ENCODE measurements around the gene H2BK1.

Gene H2BK1

GRCh38 chr7:151240942-151241754, 30.9 kb upstream of the H2BK1 start:
- Histone ChIP-seq H3K27me3 (ENCODE audit: insufficient read depth, low read depth) (peaks cover 25% of the 10 kb centered on the region), H4K20me1 (ENCODE audit: insufficient read depth) (no peaks in the 10 kb centered on the region), H3K4me1 (ENCODE audit: low read depth, poor library complexity, severe bottlenecking) (peaks cover 24% of the 10 kb centered on the region), H3K79me2 (ENCODE audit: insufficient read depth, low read depth) (no peaks in the 10 kb centered on the region; the same call in 1 of the 2 replicates), H3K9ac (no peak overlapping the region), H3K36me3 (ENCODE audit: insufficient read depth) (no peaks in the 10 kb centered on the region; the same call in 1 of the 2 replicates), H3K27ac (no peak overlapping the region), H3K4me3 (IDR thresholded peaks at IDR 0.05; ENCODE audit: insufficient read depth, low read depth, low read length) (no peak overlapping the region), H2AFZ (ENCODE audit: low read depth) (no peak overlapping the region), H3K4me2 (no peak overlapping the region)
- no peak for TF ChIP-seq CTCF (conservative IDR thresholded peaks at IDR 0.05; ENCODE audit: low read depth, low read length)

GRCh38 chr7:151240536-151240935, 30.2 kb upstream of the H2BK1 start:
- peaks cover 24% of the 10 kb centered on the region for H3K4me1 ChIP-seq (ENCODE audit: low read depth, poor library complexity, severe bottlenecking)
- no peak for TF ChIP-seq CTCF (conservative IDR thresholded peaks at IDR 0.05; ENCODE audit: low read depth, low read length)
- H3K36me3 ChIP-seq (ENCODE audit: insufficient read depth), result no peaks in the 10 kb centered on the region; the same call in 1 of the 2 replicates
- H3K9ac ChIP-seq, result no peak overlapping the region
- H3K27ac ChIP-seq, result no peak overlapping the region
- H3K4me3 ChIP-seq (IDR thresholded peaks at IDR 0.05; ENCODE audit: insufficient read depth, low read depth, low read length), result no peak overlapping the region
- H4K20me1 ChIP-seq (ENCODE audit: insufficient read depth), result no peaks in the 10 kb centered on the region
- no peak overlapping the region for H2AFZ ChIP-seq (ENCODE audit: low read depth)
- H3K4me2 ChIP-seq, result no peak overlapping the region
- H3K27me3 ChIP-seq (ENCODE audit: insufficient read depth, low read depth), result peaks cover 18% of the 10 kb centered on the region
- H3K79me2 ChIP-seq (ENCODE audit: insufficient read depth, low read depth), result peaks cover 2% of the 10 kb centered on the region; the same call in 1 of the 2 replicates

- Histone ChIP-seq H3K4me3 (IDR thresholded peaks at IDR 0.05; ENCODE audit: insufficient read depth, low read depth, low read length) (no peak overlapping the region), H3K27me3 (ENCODE audit: insufficient read depth, low read depth) (peaks cover 14% of the 10 kb centered on the region), H3K36me3 (ENCODE audit: insufficient read depth) (no peaks in the 10 kb centered on the region; the same call in 1 of the 2 replicates), H3K79me2 (ENCODE audit: insufficient read depth, low read depth) (peaks cover 8% of the 10 kb centered on the region; the same call in 1 of the 2 replicates), H3K9ac (no peak overlapping the region), H2AFZ (ENCODE audit: low read depth) (no peak overlapping the region), H3K4me1 (ENCODE audit: low read depth, poor library complexity, severe bottlenecking) (peaks cover 20% of the 10 kb centered on the region), H4K20me1 (ENCODE audit: insufficient read depth) (no peaks in the 10 kb centered on the region), H3K27ac (no peak overlapping the region), H3K4me2 (no peak overlapping the region)
- TF ChIP-seq CTCF (conservative IDR thresholded peaks at IDR 0.05; ENCODE audit: low read depth, low read length), result no peak
Observed at GRCh38 chr7:151239837-151240459, 29.7 kb upstream of the H2BK1 start.

- H3K4me3 ChIP-seq (IDR thresholded peaks at IDR 0.05; ENCODE audit: insufficient read depth, low read depth, low read length), result no peak overlapping the region
- H3K4me2 ChIP-seq, result no peak overlapping the region
- peaks cover 13% of the 10 kb centered on the region for H3K4me1 ChIP-seq (ENCODE audit: low read depth, poor library complexity, severe bottlenecking)
- H3K9ac ChIP-seq, result no peak overlapping the region
- no peak for TF ChIP-seq CTCF (conservative IDR thresholded peaks at IDR 0.05; ENCODE audit: low read depth, low read length)
- H3K36me3 ChIP-seq (ENCODE audit: insufficient read depth), result no peaks in the 10 kb centered on the region; the same call in 1 of the 2 replicates
- H4K20me1 ChIP-seq (ENCODE audit: insufficient read depth), result no peaks in the 10 kb centered on the region
- no peak overlapping the region for H2AFZ ChIP-seq (ENCODE audit: low read depth)
- no peak overlapping the region for H3K27ac ChIP-seq
- peaks cover 16% of the 10 kb centered on the region; the same call in 1 of the 2 replicates for H3K79me2 ChIP-seq (ENCODE audit: insufficient read depth, low read depth)
- H3K27me3 ChIP-seq (ENCODE audit: insufficient read depth, low read depth), result peaks cover 6% of the 10 kb centered on the region; the same call in 1 of the 2 replicates
Observed at GRCh38 chr7:151238924-151239836, 28.9 kb upstream of the H2BK1 start.
